Thyroid gland (tissue), 4 donors: ENCODE data around the gene IL17RA.
"Not testable (repeated sequence)": the region's sequence is repeated elsewhere in the genome, so short reads cannot be mapped to it uniquely, and the experiment has no call there.

Source experiments
- CTCF ChIP-seq, 6 experiments: fragments of 200-600 bp in 3 of 6; fragments of 450-650 bp in 3 of 6; sonication (generic) in 3 of 6; IDR thresholded peaks; one replicate each; pipeline ENCODE4 v1.5.1; 2016 to 2019; ENCODE audit warnings: antibody characterized with exemption in 6 of 6, mild to moderate bottlenecking in 2 of 6, inconsistent platforms in 1 of 6, moderate library complexity in 1 of 6
- POLR2A ChIP-seq, 2 donors: fragments of 450-650 bp; IDR thresholded peaks; one replicate each; pipeline ENCODE4 v1.6.1; 2017; ENCODE audit warnings: antibody characterized with exemption in 2 of 2, mild to moderate bottlenecking in 2 of 2, moderate library complexity in 1 of 2

GRCh38 chr22:17147458-17147857, 62.7 kb downstream of the IL17RA start:
- not testable (repeated sequence) for TF ChIP-seq CTCF, POLR2A (IDR thresholded peaks at IDR 0.05)
